Putamen (tissue), 1 donor: ENCODE results near the gene ARMC9.

Experiments used
- DNase-seq: peaks from one replicate; pipeline ENCODE4 v3.0.0-alpha.2; 2016; ENCODE audit warnings: low spot score

The ARMC9 gene

GRCh38 chr2:231382116-231382515, 183.7 kb downstream of the ARMC9 start:
- no peak for DNase-seq

GRCh38 chr2:231383416-231384108, 185.1 kb downstream of the ARMC9 start:
- DNase-seq, result no peak

GRCh38 chr2:231384109-231384435, 185.6 kb downstream of the ARMC9 start:
- DNase-seq, result no peak

- no peak for DNase-seq
These were observed 186.5 kb downstream of the ARMC9 start for GRCh38 chr2:231384970-231385369.

GRCh38 chr2:231385429-231385828, 187.0 kb downstream of the ARMC9 start:
- no peak for DNase-seq

- no peak for DNase-seq
These were observed 188.0 kb downstream of the ARMC9 start for GRCh38 chr2:231386446-231386845.

GRCh38 chr2:231387904-231388724, 189.7 kb downstream of the ARMC9 start:
- DNase-seq, result peak; percentile 97

- no peak for DNase-seq
These were observed 190.4 kb downstream of the ARMC9 start for GRCh38 chr2:231388725-231389346.

- no peak for DNase-seq
These were observed 192.2 kb downstream of the ARMC9 start for GRCh38 chr2:231390667-231391066.

GRCh38 chr2:231391981-231392380, 193.6 kb downstream of the ARMC9 start:
- DNase-seq, result no peak

GRCh38 chr2:231392431-231393148, 194.2 kb downstream of the ARMC9 start:
- DNase-seq, result no peak

- DNase-seq, result no peak
These were observed 195.0 kb downstream of the ARMC9 start for GRCh38 chr2:231393149-231394131.

GRCh38 chr2:231394211-231395141, 196.0 kb downstream of the ARMC9 start:
- no peak for DNase-seq

- no peak for DNase-seq
These were observed 197.0 kb downstream of the ARMC9 start, which contains the start of gene B3GNT7 for GRCh38 chr2:231395188-231396057. Gene B3GNT7 (plus strand): TSS chr2:231395710. CDS start chr2:231395804, 94 bp downstream.

- DNase-seq, result no peak
These were observed 197.8 kb downstream of the ARMC9 start for GRCh38 chr2:231396058-231396821.

- no peak for DNase-seq
These were observed 198.8 kb downstream of the ARMC9 start for GRCh38 chr2:231397011-231397927.

- DNase-seq, result no peak
These were observed 199.5 kb downstream of the ARMC9 start for GRCh38 chr2:231397928-231398294.
